GM06990 (cell line): ENCODE data around the gene DNAI4.

Experiments
- DNase-seq: peaks from one replicate; pipeline ENCODE4 v3.0.0-alpha.2; 2011; ENCODE audit not compliant: insufficient read length; ENCODE audit errors: extremely low read depth
- H3K27me3 ChIP-seq: replicated peaks from 2 replicates; pipeline ENCODE4 v1.6.0; 2011; ENCODE audit warnings: low read length; ENCODE audit not compliant: control insufficient read depth, insufficient read depth
- H3K36me3 ChIP-seq: 2 replicates; pipeline ENCODE4 v1.5.1; 2011; ENCODE audit warnings: low read length; ENCODE audit not compliant: control insufficient read depth, insufficient read depth
- H3K4me3 ChIP-seq: replicated peaks from 2 replicates; pipeline ENCODE4 v1.5.1; 2011; ENCODE audit warnings: low read depth, mild to moderate bottlenecking, control low read depth, low read length
- CTCF ChIP-seq: IDR thresholded peaks from 2 replicates; pipeline ENCODE4 v1.5.1; 2011; ENCODE audit warnings: low read length, control low read depth, mild to moderate bottlenecking, inconsistent platforms; ENCODE audit not compliant: insufficient read depth, poor library complexity, severe bottlenecking

DNAI4 gene

GRCh38 chr1:66777831-66778230 is 146.8 kb downstream of the DNAI4 start:
- H3K36me3 ChIP-seq = no peaks in the 10 kb centered on the region
- no peak overlapping the region for H3K4me3 ChIP-seq
- DNase-seq = no peak
- H3K27me3 ChIP-seq = no peaks in the 10 kb centered on the region
- no peak for TF ChIP-seq CTCF

- Histone ChIP-seq H3K36me3 (no peaks in the 10 kb centered on the region), H3K4me3 (no peak overlapping the region), H3K27me3 (no peaks in the 10 kb centered on the region)
- DNase-seq = no peak
- no peak for TF ChIP-seq CTCF
Measured at GRCh38 chr1:66775646-66776045, 149.0 kb downstream of the DNAI4 start.

- no peak for TF ChIP-seq CTCF
- DNase-seq = no peak
- no peak overlapping the region for H3K4me3 ChIP-seq
- no peaks in the 10 kb centered on the region for H3K27me3 ChIP-seq
- H3K36me3 ChIP-seq = no peaks in the 10 kb centered on the region
Measured at GRCh38 chr1:66774438-66774837, 150.2 kb downstream of the DNAI4 start.

GRCh38 chr1:66773227-66773626 is 151.4 kb downstream of the DNAI4 start:
- TF ChIP-seq CTCF = no peak
- H3K27me3 ChIP-seq = no peaks in the 10 kb centered on the region
- no peaks in the 10 kb centered on the region for H3K36me3 ChIP-seq
- DNase-seq = no peak
- H3K4me3 ChIP-seq = no peak overlapping the region

- DNase-seq = no peak
- H3K4me3 ChIP-seq = no peak overlapping the region
- no peaks in the 10 kb centered on the region for H3K36me3 ChIP-seq
- no peaks in the 10 kb centered on the region for H3K27me3 ChIP-seq
- TF ChIP-seq CTCF = no peak
Measured at GRCh38 chr1:66770694-66771093, 154.0 kb downstream of the DNAI4 start.

GRCh38 chr1:66770240-66770639 is 154.4 kb downstream of the DNAI4 start:
- DNase-seq = no peak
- no peaks in the 10 kb centered on the region for H3K27me3 ChIP-seq
- no peak for TF ChIP-seq CTCF
- no peak overlapping the region for H3K4me3 ChIP-seq
- H3K36me3 ChIP-seq = no peaks in the 10 kb centered on the region
